GM18951 (cell line): Measurements from ENCODE around the gene REXO5.
"Not testable (repeated sequence)": the region's sequence is repeated elsewhere in the genome, so short reads cannot be mapped to it uniquely, and the experiment has no call there.

Experiments
- POLR2A ChIP-seq: IDR thresholded peaks from 4 replicates; pipeline ENCODE4 v1.6.1; 2011; ENCODE audit warnings: mild to moderate bottlenecking; ENCODE audit not compliant: insufficient read length, insufficient read depth; ENCODE audit errors: extremely low read depth
- in situ Hi-C: fragments of 300-500 bp; cut with MboI; formaldehyde crosslinking; loops from one replicate; pipeline ENCODE4 v1.12.0; 2022; ENCODE audit warnings: low sequenced_read_pairs, mixed read lengths, inconsistent platforms; ENCODE audit not compliant: unreplicated experiment

REXO5 gene

GRCh38 chr16:20862162-20862960 is 56.0 kb downstream of the REXO5 start:
- in situ Hi-C loops: no loop called here

GRCh38 chr16:20864376-20864775 is 58.0 kb downstream of the REXO5 start:
- in situ Hi-C loops: not testable (repeated sequence)

More at GRCh38 chr16:20862162-20862960, 56.0 kb downstream of the REXO5 start:
- no peak for TF ChIP-seq POLR2A

- in situ Hi-C loops: no loop called here
- TF ChIP-seq POLR2A: no peak
These were observed 59.2 kb downstream of the REXO5 start for GRCh38 chr16:20865420-20866131.

- TF ChIP-seq POLR2A: no peak
These were observed 59.9 kb downstream of the REXO5 start for GRCh38 chr16:20866145-20866772.

GRCh38 chr16:20866801-20867200 is 60.5 kb downstream of the REXO5 start:
- in situ Hi-C loops: no loop called here
- no peak for TF ChIP-seq POLR2A

More at GRCh38 chr16:20866145-20866772, 59.9 kb downstream of the REXO5 start:
- in situ Hi-C loops: no loop called here

- no peak for TF ChIP-seq POLR2A
- in situ Hi-C loops: no loop called here
These were observed 61.3 kb downstream of the REXO5 start for GRCh38 chr16:20867585-20867984.

- in situ Hi-C loops: no loop called here
- TF ChIP-seq POLR2A: no peak
These were observed 62.6 kb downstream of the REXO5 start for GRCh38 chr16:20868890-20869289.

GRCh38 chr16:20870122-20870820 is 63.9 kb downstream of the REXO5 start:
- no peak for TF ChIP-seq POLR2A

GRCh38 chr16:20871258-20871657 is 64.9 kb downstream of the REXO5 start:
- in situ Hi-C loops: no loop called here

More at GRCh38 chr16:20870122-20870820, 63.9 kb downstream of the REXO5 start:
- in situ Hi-C loops: no loop called here

GRCh38 chr16:20871941-20872815 is 65.9 kb downstream of the REXO5 start:
- in situ Hi-C loops: no loop called here
- TF ChIP-seq POLR2A: no peak

More at GRCh38 chr16:20871258-20871657, 64.9 kb downstream of the REXO5 start:
- TF ChIP-seq POLR2A: no peak

- in situ Hi-C loops: no loop called here
- no peak for TF ChIP-seq POLR2A
These were observed 67.0 kb downstream of the REXO5 start for GRCh38 chr16:20873331-20873730.

- in situ Hi-C loops: no loop called here
These were observed 67.8 kb downstream of the REXO5 start for GRCh38 chr16:20874088-20874581.

More at GRCh38 chr16:20874088-20874581, 67.8 kb downstream of the REXO5 start:
- TF ChIP-seq POLR2A: no peak
